SK-N-SH (cell line): ENCODE data around the gene MYO15A. TPM values are rescaled to one million over a fixed set of nuclear protein-coding genes. Genes with fewer than 3 reads are reported as not detected.

Experiments
- CTCF ChIA-PET: fragments of 300-600, 350-600 bp; formaldehyde crosslinking; extraction: SDS; loops from one replicate; lab custom pipeline; 2021; lab: Yijun Ruan, JAX
- POLR2A ChIA-PET: fragments of 350-600 bp; sonication (Branson Sonifier 250); formaldehyde crosslinking; extraction: SDS; loops from one replicate; lab custom pipeline; 2020; ENCODE audit warnings: antibody characterized with exemption, inconsistent platforms; lab: Yijun Ruan, JAX
- DNase-seq: peaks from one replicate; pipeline ENCODE4 v3.0.0; 2012
- H2AFZ ChIP-seq: fragments of 200-600 bp; sonication (generic); 2 replicates; pipeline ENCODE4 v1.8.1; 2016; ENCODE audit warnings: antibody characterized with exemption, mild to moderate bottlenecking, low read depth
- H3F3A ChIP-seq: fragments of 200-600 bp; sonication (generic); replicated peaks from 2 replicates; pipeline ENCODE3; 2016; ENCODE audit warnings: antibody characterized with exemption, mild to moderate bottlenecking; ENCODE audit not compliant: insufficient read depth
- H3K27ac ChIP-seq, 2 experiments: fragments of 200-500 bp in 1 of 2; fragments of 200-600 bp in 1 of 2; sonication (Bioruptor generic) in 1 of 2; sonication (generic), shearing (Covaris generic) in 1 of 2; 2 replicates each; pipeline versions ENCODE4 v1.5.1 to v1.6.1; 2014 to 2016; ENCODE audit warnings: low read depth in 2 of 2, inconsistent platforms in 1 of 2, low read length in 1 of 2, mild to moderate bottlenecking in 1 of 2, mixed read lengths in 1 of 2
- H3K27me3 ChIP-seq: fragments of 200-600 bp; sonication (generic), shearing (Covaris generic); 2 replicates; pipeline ENCODE4 v1.6.1; 2016; ENCODE audit warnings: mixed run types; ENCODE audit not compliant: insufficient read depth
- H3K36me3 ChIP-seq, 2 experiments: fragments of 200-500 bp in 1 of 2; fragments of 200-600 bp in 1 of 2; sonication (Bioruptor generic) in 1 of 2; sonication (generic) in 1 of 2; replicated peaks in 1 of 2; 2 replicates each; pipeline versions ENCODE3 to v1.5.1; 2014 to 2016; ENCODE audit warnings: low read length in 1 of 2, mild to moderate bottlenecking in 1 of 2; ENCODE audit not compliant: insufficient read depth in 2 of 2, control insufficient read depth in 1 of 2
- H3K4me1 ChIP-seq, 2 experiments: fragments of 200-500 bp in 1 of 2; fragments of 200-600 bp in 1 of 2; sonication (Bioruptor generic) in 1 of 2; sonication (generic), shearing (Covaris generic) in 1 of 2; 2 replicates each; pipeline versions ENCODE4 v1.5.1 to v1.6.1; 2014 to 2016; ENCODE audit warnings: low read depth in 1 of 2, low read length in 1 of 2, mixed run types in 1 of 2; ENCODE audit not compliant: insufficient read depth in 2 of 2, control insufficient read depth in 1 of 2
- H3K4me2 ChIP-seq: fragments of 200-600 bp; sonication (generic), shearing (Covaris generic); 2 replicates; pipeline ENCODE4 v1.6.1; 2017; ENCODE audit warnings: mixed run types
- H3K4me3 ChIP-seq, 2 experiments: fragments of 200-500 bp in 1 of 2; fragments of 200-600 bp in 1 of 2; sonication (Bioruptor generic) in 1 of 2; sonication (generic), shearing (Covaris generic) in 1 of 2; 2 replicates each; pipeline versions ENCODE4 v1.5.1 to v1.8.1; 2014 to 2016; ENCODE audit warnings: low read depth in 2 of 2, inconsistent platforms in 1 of 2, low read length in 1 of 2, mild to moderate bottlenecking in 1 of 2, mixed read lengths in 1 of 2, moderate library complexity in 1 of 2
- H3K79me2 ChIP-seq: fragments of 200-600 bp; sonication (generic); 2 replicates; pipeline ENCODE4 v1.8.1; 2017; ENCODE audit warnings: mild to moderate bottlenecking; ENCODE audit not compliant: insufficient read depth
- H3K9ac ChIP-seq: fragments of 200-600 bp; sonication (generic); 2 replicates; pipeline ENCODE4 v1.6.1; 2017; ENCODE audit warnings: mixed run types
- H3K9me2 ChIP-seq: fragments of 200-600 bp; sonication (generic); 2 replicates; pipeline ENCODE4 v1.6.1; 2017; ENCODE audit warnings: mixed run types
- H3K9me3 ChIP-seq: fragments of 200-600 bp; sonication (generic); 2 replicates; pipeline ENCODE4 v1.6.1; 2017; ENCODE audit warnings: mixed run types, mild to moderate bottlenecking, moderate library complexity
- H4K20me1 ChIP-seq: fragments of 200-600 bp; sonication (generic); 2 replicates; pipeline ENCODE4 v1.6.1; 2017; ENCODE audit warnings: mild to moderate bottlenecking, mixed run types; ENCODE audit not compliant: insufficient read depth
- EZH2phosphoT487 ChIP-seq: fragments of 200-600 bp; sonication (generic); IDR thresholded peaks from 2 replicates; pipeline ENCODE4 v1.6.1; 2017; ENCODE audit warnings: low read depth, mixed run types, mild to moderate bottlenecking, antibody characterized with exemption, moderate library complexity, borderline replicate concordance
- FOSL2 ChIP-seq: IDR thresholded peaks from 2 replicates; pipeline ENCODE4 v1.4.0; 2012; ENCODE audit warnings: low read depth, mild to moderate bottlenecking, moderate library complexity, borderline replicate concordance
- FOXJ3 ChIP-seq: sonication (generic); formaldehyde crosslinking; IDR thresholded peaks from 2 replicates; pipeline ENCODE4 v1.5.1; 2020; ENCODE audit warnings: mild to moderate bottlenecking, missing genetic modification reagents
- GATA2 ChIP-seq: sonication (generic); formaldehyde crosslinking; IDR thresholded peaks from 2 replicates; pipeline ENCODE4 v1.5.0; 2020; ENCODE audit warnings: mild to moderate bottlenecking, missing genetic modification reagents
- IRF3 ChIP-seq: fragments of 150-350 bp; IDR thresholded peaks from 2 replicates; pipeline ENCODE4 v1.6.1; 2016; ENCODE audit warnings: mild to moderate bottlenecking, low read depth, low read length
- MAX ChIP-seq: IDR thresholded peaks from 2 replicates; pipeline ENCODE4 v1.4.0; 2012; ENCODE audit warnings: low read depth
- MXI1 ChIP-seq: IDR thresholded peaks from 2 replicates; pipeline ENCODE4 v1.6.1; 2012; ENCODE audit warnings: mild to moderate bottlenecking, low read depth, low read length, improper control_type of control experiment
- NFIC ChIP-seq: IDR thresholded peaks from 2 replicates; pipeline ENCODE4 v1.4.0; 2012; ENCODE audit warnings: borderline replicate concordance
- NRF1 ChIP-seq: IDR thresholded peaks from 2 replicates; pipeline ENCODE4 v1.6.1; 2012; ENCODE audit warnings: low read depth, mild to moderate bottlenecking, low read length
- PBX3 ChIP-seq: IDR thresholded peaks from 2 replicates; pipeline ENCODE4; 2012
- POLR2AphosphoS5 ChIP-seq: IDR thresholded peaks from 2 replicates; pipeline ENCODE4 v1.6.1; 2012; ENCODE audit warnings: low read depth, low read length
- RXRA ChIP-seq: IDR thresholded peaks from 2 replicates; pipeline ENCODE4 v1.4.0; 2012; ENCODE audit warnings: low read depth, mild to moderate bottlenecking, borderline replicate concordance
- SMC3 ChIP-seq: IDR thresholded peaks from 2 replicates; pipeline ENCODE4 v1.6.1; 2012; ENCODE audit warnings: low read depth, low read length, improper control_type of control experiment
- USF1 ChIP-seq: IDR thresholded peaks from 2 replicates; pipeline ENCODE4 v1.4.0; 2012; ENCODE audit warnings: low read depth, borderline replicate concordance
- USF2 ChIP-seq: fragments of 150-350 bp; IDR thresholded peaks from 2 replicates; pipeline ENCODE4 v1.6.1; 2017; ENCODE audit warnings: antibody characterized with exemption, low read length, low read depth, borderline replicate concordance
- YY1 ChIP-seq: IDR thresholded peaks from 2 replicates; pipeline ENCODE4 v1.4.0; 2012; ENCODE audit warnings: low read depth, mild to moderate bottlenecking
- ZBTB33 ChIP-seq: IDR thresholded peaks from 2 replicates; pipeline ENCODE4 v1.4.0; 2012; ENCODE audit warnings: low read depth, borderline replicate concordance
- WGBS: methylation state at CpG from one replicate; pipeline ENCODE4 v1.1.6; 2017; ENCODE audit warnings: low lambda C conversion rate; 5-methylcytosine and 5-hydroxymethylcytosine counted together
- polyA plus RNA-seq, 3 experiments: library from polyadenylated mRNA; depleted of rRNA; stranded (reverse); fragments of >200 nt; gene quantifications; 2 replicates each; pipeline ENCODE4 v1.2.3, GENCODE V29; 2012

The MYO15A gene
- polyA plus RNA-seq, 1 of the 3 experiments (the other 2 are of a cell fraction) = 0.43 TPM

- no peak for TF ChIP-seq USF2
- TF ChIP-seq PBX3 = no peak
- TF ChIP-seq FOXJ3 = no peak
- no peak for TF ChIP-seq POLR2AphosphoS5
- no peak for TF ChIP-seq USF1
- TF ChIP-seq SMC3 = no peak
- TF ChIP-seq EZH2phosphoT487 = no peak
- TF ChIP-seq RXRA = no peak
- TF ChIP-seq GATA2 = no peak
- TF ChIP-seq, all 33 proteins: peak for 0
Measured at GRCh38 chr17:18167421-18167820, 58.9 kb downstream of the MYO15A start (continued).

- Histone ChIP-seq H3K9me3 (no peaks in the 10 kb centered on the region), H3K4me3 (no peak overlapping the region), H2AFZ (no peak overlapping the region), H4K20me1 (no peaks in the 10 kb centered on the region)
- CTCF ChIA-PET = interaction anchor here (1.0 kb wide), 1 partner anchor 12 kb away, joined by 3 read pairs; no protein-coding TSS in a partner anchor
- WGBS = 90% methylated on average over 2 of the region's 3 CpGs
- POLR2A ChIA-PET = no interaction called here
- TF ChIP-seq MXI1 (no peak), MAX (no peak), NRF1 (no peak), ZBTB33 (no peak), POLR2AphosphoS5 (no peak), NFIC (no peak), SMC3 (no peak), YY1 (no peak), IRF3 (no peak), FOSL2 (no peak)
- TF ChIP-seq, all 33 proteins: peak for 0
- peak; percentile 20 for DNase-seq
- Histone ChIP-seq H3K9me2 (no peaks in the 10 kb centered on the region), H3K27me3 (no peaks in the 10 kb centered on the region), H3K4me1 (no peaks in the 10 kb centered on the region), H3K9ac (no peak overlapping the region), H3F3A (no peaks in the 10 kb centered on the region), H3K36me3 (no peaks in the 10 kb centered on the region), H3K27ac (no peak overlapping the region), H3K79me2 (no peaks in the 10 kb centered on the region), H3K4me2 (no peak overlapping the region)
Measured at GRCh38 chr17:18172531-18173278, 64.1 kb downstream of the MYO15A start.
